ENCODE results near the gene SPTY2D1. TPM values are rescaled to one million over a fixed set of nuclear protein-coding genes. Genes with fewer than 3 reads are reported as not detected.
A peak's percentile ranks its signal among the peaks of the same experiment; 100 is the strongest.
"Not testable (repeated sequence)": the region's sequence is repeated elsewhere in the genome, so short reads cannot be mapped to it uniquely, and the experiment has no call there.

Gene SPTY2D1
- total and polyA plus RNA-seq, 2 experiments from 2014 or later = 12.3 to 18.7 TPM

DNA sequence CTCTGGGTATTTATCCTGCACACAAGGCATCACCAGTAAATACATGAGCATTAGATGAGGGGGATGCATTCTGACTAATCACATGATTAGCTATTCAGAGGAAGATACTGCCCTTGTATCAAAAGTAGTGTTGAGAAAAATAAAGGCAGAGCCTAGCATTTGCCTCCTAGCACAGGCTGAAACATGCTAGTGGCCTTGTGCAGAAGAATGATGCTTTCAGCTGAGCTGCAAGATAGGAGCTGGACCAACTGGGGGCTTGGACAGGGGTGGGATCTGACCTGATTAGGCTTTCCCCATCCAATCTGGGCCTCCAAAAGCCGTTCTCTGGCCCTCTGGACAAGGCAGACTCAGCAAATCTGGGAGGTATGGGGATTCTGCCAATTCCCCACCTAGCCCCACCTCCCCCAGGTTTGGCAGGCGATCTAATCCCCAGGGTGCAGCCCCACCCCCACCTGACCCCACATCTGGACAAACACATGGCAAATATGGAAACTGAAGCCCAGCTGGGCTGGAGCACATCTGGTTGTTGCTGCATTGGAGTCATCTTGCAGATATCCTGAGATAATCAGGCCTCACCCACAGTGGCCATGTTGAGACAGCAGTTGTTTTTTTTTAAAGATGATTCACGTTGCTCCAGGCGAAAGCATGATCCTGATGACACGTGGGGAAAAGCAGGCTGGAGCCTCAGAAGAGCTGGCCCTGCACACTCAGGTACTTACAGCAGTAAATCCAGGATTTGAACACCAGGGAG is 39.0 kb downstream of the SPTY2D1 start:
- in situ Hi-C loops (cut with MboI) = no loop called here
- no peak overlapping the region for H3K9ac ChIP-seq
- no peaks in the 10 kb centered on the region for H3K36me3 ChIP-seq (ENCODE audit: low read depth)
- no peak overlapping the region for H3K4me3 ChIP-seq
- peak; percentile 9 for DNase-seq
- no peaks in the 10 kb centered on the region for H3K9me2 ChIP-seq (ENCODE audit: insufficient read depth)
- H3F3A ChIP-seq (ENCODE audit: insufficient read depth) = no peaks in the 10 kb centered on the region
- H2AFZ ChIP-seq = no peak overlapping the region
- no peak overlapping the region for H3K4me2 ChIP-seq (ENCODE audit: unreplicated experiment)
- H3K79me2 ChIP-seq (ENCODE audit: insufficient read depth) = peaks cover 34% of the 10 kb centered on the region
- H3K27me3 ChIP-seq (replicated peaks; ENCODE audit: insufficient read depth) = no peaks in the 10 kb centered on the region
- H3K4me1 ChIP-seq (ENCODE audit: insufficient read depth) = no peaks in the 10 kb centered on the region
- no peaks in the 10 kb centered on the region for H4K20me1 ChIP-seq (ENCODE audit: insufficient read depth)
- WGBS, 2 experiments (ENCODE audit: low coverage in 1 of 2, low lambda C conversion rate in 2 of 2, missing lambda C conversion rate in 2 of 2) = 24 to 26% methylated on average over 5 of the region's 5 CpGs
- TF ChIP-seq EZH2phosphoT487 (IDR thresholded peaks at IDR 0.05; ENCODE audit: insufficient read depth, low read depth) = no peak
- TF ChIP-seq EZH2 (IDR thresholded peaks at IDR 0.05; ENCODE audit: insufficient read depth, poor library complexity, severe bottlenecking) = no peak
- H3K27ac ChIP-seq = no peak overlapping the region
- no peaks in the 10 kb centered on the region for H3K9me3 ChIP-seq (ENCODE audit: low read depth)

DNA sequence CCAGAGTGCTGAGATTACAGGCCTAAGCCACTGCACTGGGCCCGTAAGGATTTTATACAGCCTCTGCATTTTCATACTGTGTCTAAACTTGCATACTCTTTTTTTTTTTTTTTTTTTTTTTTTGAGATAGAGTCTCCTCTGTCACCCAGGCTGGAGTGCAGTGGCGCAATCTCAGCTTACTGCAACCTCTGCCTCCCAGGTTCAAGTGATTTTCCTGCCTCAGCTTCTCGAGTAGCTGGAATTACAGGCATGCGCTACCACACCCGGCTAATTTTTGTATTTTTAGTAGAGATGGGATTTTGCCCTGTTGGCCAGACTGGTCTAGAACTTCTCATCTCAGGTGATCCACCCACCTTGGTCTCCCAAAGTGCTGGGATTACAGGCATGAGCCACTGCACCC is 40.1 kb downstream of the SPTY2D1 start:
- H4K20me1 ChIP-seq (ENCODE audit: insufficient read depth); H3K9ac ChIP-seq; in situ Hi-C loops (cut with MboI); H3K4me1 ChIP-seq (ENCODE audit: insufficient read depth); DNase-seq; H3F3A ChIP-seq (ENCODE audit: insufficient read depth); H3K4me2 ChIP-seq (ENCODE audit: unreplicated experiment); H3K9me3 ChIP-seq (ENCODE audit: low read depth); H3K4me3 ChIP-seq; H3K27ac ChIP-seq; H3K36me3 ChIP-seq (ENCODE audit: low read depth); H3K27me3 ChIP-seq (replicated peaks; ENCODE audit: insufficient read depth); H3K9me2 ChIP-seq (ENCODE audit: insufficient read depth); H2AFZ ChIP-seq: not testable (repeated sequence)
- H3K79me2 ChIP-seq (ENCODE audit: insufficient read depth) = peaks cover 45% of the 10 kb centered on the region
- 90 to 97% methylated on average over 5 of the region's 5 CpGs for WGBS, 2 experiments (ENCODE audit: low coverage in 1 of 2, low lambda C conversion rate in 2 of 2, missing lambda C conversion rate in 2 of 2)

DNA sequence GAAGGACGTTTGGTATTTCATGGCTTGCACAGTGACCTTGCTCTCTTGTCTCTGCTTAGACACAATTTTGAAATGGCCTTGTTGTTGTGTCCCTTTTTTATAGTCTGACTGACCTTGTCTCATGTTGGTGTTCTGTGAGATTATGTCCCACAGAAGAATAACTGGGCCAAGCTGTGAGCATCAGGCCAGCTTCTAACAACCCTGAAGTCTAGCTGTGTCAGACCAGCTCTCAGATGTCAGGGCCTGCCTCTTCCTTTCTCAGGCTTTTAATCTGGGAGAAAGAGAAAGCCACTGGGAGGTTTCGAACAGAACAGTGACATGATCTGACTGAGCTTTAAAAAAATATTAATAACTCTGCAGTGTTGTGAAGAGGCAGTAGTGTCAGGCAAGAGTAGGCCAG is 43.6 kb downstream of the SPTY2D1 start:
- no peaks in the 10 kb centered on the region for H3K27me3 ChIP-seq (replicated peaks; ENCODE audit: insufficient read depth)
- 0 out of 2 replicates have a peak overlapping the region, but pooled peaks have one; percentile 12 for H3K9ac ChIP-seq
- in situ Hi-C loops (cut with MboI) = no loop called here
- no peak for DNase-seq
- H3K4me3 ChIP-seq = no peak overlapping the region
- TF ChIP-seq EZH2phosphoT487 (IDR thresholded peaks at IDR 0.05; ENCODE audit: insufficient read depth, low read depth) = no peak
- TF ChIP-seq EZH2 (IDR thresholded peaks at IDR 0.05; ENCODE audit: insufficient read depth, poor library complexity, severe bottlenecking) = no peak
- no peaks in the 10 kb centered on the region for H3K36me3 ChIP-seq (ENCODE audit: low read depth)
- no peak overlapping the region for H2AFZ ChIP-seq
- no peaks in the 10 kb centered on the region for H4K20me1 ChIP-seq (ENCODE audit: insufficient read depth)
- H3K79me2 ChIP-seq (ENCODE audit: insufficient read depth) = peaks cover 80% of the 10 kb centered on the region
- WGBS, 2 experiments (ENCODE audit: low coverage in 1 of 2, low lambda C conversion rate in 2 of 2, missing lambda C conversion rate in 2 of 2) = 94% methylated on average over 2 of the region's 2 CpGs
- 0 out of 2 replicates have a peak, but pooled peaks cover 7% of the 10 kb centered on the region for H3K4me1 ChIP-seq (ENCODE audit: insufficient read depth)
- no peaks in the 10 kb centered on the region; the same call in 1 of the 2 replicates for H3F3A ChIP-seq (ENCODE audit: insufficient read depth)
- H3K27ac ChIP-seq = no peak overlapping the region
- no peak overlapping the region for H3K4me2 ChIP-seq (ENCODE audit: unreplicated experiment)
- no peaks in the 10 kb centered on the region for H3K9me3 ChIP-seq (ENCODE audit: low read depth)
- H3K9me2 ChIP-seq (ENCODE audit: insufficient read depth) = no peaks in the 10 kb centered on the region

DNA sequence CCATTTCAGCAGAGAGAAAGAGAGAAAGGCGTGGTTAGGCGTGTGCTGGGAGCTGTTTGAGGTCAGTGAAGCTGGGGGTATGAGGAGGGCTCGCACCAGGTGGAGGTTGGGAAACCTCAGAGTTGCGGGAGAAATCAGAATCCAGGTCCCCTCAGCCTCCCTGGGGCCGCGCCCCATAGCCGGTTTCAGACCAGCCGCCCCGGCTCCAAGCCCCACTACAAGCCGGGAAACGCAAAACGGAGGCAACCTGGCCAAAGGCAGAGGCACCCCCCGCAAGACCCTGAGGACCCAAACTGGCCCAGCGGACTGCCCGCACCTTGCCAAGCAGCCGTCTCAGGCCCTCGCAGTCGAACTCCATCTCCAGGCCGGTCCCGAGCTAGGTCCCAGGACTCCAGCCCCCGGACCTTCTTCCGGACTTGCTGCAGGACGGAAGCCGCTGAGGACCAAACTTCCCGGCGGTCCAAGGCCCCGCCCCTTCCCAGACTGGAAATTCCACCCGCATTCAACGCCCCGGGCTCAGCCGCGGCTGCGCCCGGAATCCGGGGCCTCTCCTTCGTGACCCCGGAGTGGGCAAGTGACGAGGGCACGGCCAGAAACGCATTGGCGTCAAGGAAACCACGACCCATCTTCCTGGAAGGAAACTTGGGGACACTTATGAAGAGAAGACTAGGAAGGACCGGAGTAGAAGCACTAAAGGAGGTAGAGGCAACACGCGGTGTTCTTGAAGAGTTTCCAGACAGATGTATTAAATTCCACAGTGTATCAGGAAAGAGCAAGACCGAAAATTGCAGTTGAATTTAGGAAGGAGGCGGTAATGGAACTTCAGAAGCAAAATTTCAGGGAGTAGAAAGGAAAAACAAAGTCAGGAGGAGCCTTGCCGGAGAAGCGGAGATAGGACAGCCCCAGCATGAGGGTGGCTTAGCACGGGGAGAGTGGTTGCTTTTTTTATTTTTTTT is 45.6 kb downstream of the SPTY2D1 start, which contains the start of gene UEVLD:
UEVLD (minus strand) TSS at position 438 of the 956 bp plus-strand sequence; CDS start at position 358, 80 bp downstream.
- H3K27me3 ChIP-seq (replicated peaks; ENCODE audit: insufficient read depth) = no peaks in the 10 kb centered on the region
- H2AFZ ChIP-seq = peak within 1 kb of the TSS; percentile 100
- no peaks in the 10 kb centered on the region for H4K20me1 ChIP-seq (ENCODE audit: insufficient read depth)
- H3K36me3 ChIP-seq (ENCODE audit: low read depth) = no peaks in the 10 kb centered on the region
- 0 out of 2 replicates have a peak, but pooled peaks cover 7% of the 10 kb centered on the region for H3K4me1 ChIP-seq (ENCODE audit: insufficient read depth)
- H3K27ac ChIP-seq = peak within 1 kb of the TSS; percentile 71
- DNase-seq = peak; percentile 95
- peak within 1 kb of the TSS; percentile 97 for H3K4me2 ChIP-seq (ENCODE audit: unreplicated experiment)
- WGBS, 2 experiments (ENCODE audit: low coverage in 1 of 2, low lambda C conversion rate in 2 of 2, missing lambda C conversion rate in 2 of 2) = 1% methylated on average over 48 to 50 of the region's 50 CpGs
- H3K9me2 ChIP-seq (ENCODE audit: insufficient read depth) = no peaks in the 10 kb centered on the region
- H3K79me2 ChIP-seq (ENCODE audit: insufficient read depth) = peaks cover 99% of the 10 kb centered on the region
- no peaks in the 10 kb centered on the region for H3K9me3 ChIP-seq (ENCODE audit: low read depth)
- H3K9ac ChIP-seq = peak within 1 kb of the TSS; percentile 89
- peak within 1 kb of the TSS; percentile 99 for H3K4me3 ChIP-seq
- TF ChIP-seq EZH2 (IDR thresholded peaks at IDR 0.05; ENCODE audit: insufficient read depth, poor library complexity, severe bottlenecking) = no peak
- TF ChIP-seq EZH2phosphoT487 (IDR thresholded peaks at IDR 0.05; ENCODE audit: insufficient read depth, low read depth) = no peak
- in situ Hi-C loops (cut with MboI) = no loop called here
- no peaks in the 10 kb centered on the region; the same call in 1 of the 2 replicates for H3F3A ChIP-seq (ENCODE audit: insufficient read depth)

Data from GM23248 (cell line).